ENCODE results near the gene CCDC190.
A peak's percentile ranks its signal among the peaks of the same experiment; 100 is the strongest.

The CCDC190 gene, protein sequence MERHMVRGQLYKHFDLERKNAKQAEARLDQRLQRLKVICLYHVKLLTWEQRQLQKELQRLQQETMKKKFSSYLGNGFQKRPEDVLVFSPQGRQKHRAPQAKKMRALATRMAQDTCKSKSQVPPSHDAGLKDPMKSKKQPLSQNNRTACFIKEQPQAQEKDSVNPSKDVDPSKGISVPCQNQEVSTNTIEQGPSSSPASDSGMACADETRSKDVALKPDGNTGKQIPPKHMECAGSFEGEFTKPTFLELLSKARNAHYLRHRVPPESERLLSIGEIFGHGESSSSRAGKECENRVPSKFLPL

DNA sequence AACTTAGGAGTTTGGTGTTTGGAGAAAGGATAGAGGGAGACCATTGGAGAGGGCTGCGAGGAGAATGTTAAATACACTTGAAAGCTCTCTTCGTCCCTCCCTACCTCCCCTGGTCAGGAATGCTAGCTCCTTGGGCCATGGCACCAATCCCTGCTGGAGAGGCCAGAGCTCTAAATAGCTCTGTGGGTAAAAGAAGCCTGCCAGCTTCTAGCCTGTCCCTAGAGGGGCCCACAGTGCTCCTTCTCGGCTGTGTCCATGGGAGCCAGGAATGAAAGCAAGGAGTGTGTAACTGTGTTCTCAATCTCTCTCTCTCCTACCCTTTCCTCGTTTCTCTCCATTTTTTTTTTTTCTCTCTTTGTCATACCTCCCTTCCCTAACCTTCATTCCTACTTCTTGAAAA lies at the start of gene CCDC190:
Gene CCDC190, minus strand, starts transcription at position 75 of the 400 bp plus-strand sequence. CDS start 1,529 bp downstream, outside the sequence.
- no peak for ATAC-seq
- H3K4me3 Mint-ChIP-seq, result no peak within 1 kb of the TSS
- H3K36me3 Mint-ChIP-seq, result no peaks in the 10 kb centered on the region
- no peaks in the 10 kb centered on the region for H3K9me3 Mint-ChIP-seq
- no peak within 1 kb of the TSS for H3K27ac Mint-ChIP-seq
- no peak for DNase-seq (ENCODE audit: low spot score in 2 of 2)
- no peaks in the 10 kb centered on the region for H3K4me1 Mint-ChIP-seq

DNA sequence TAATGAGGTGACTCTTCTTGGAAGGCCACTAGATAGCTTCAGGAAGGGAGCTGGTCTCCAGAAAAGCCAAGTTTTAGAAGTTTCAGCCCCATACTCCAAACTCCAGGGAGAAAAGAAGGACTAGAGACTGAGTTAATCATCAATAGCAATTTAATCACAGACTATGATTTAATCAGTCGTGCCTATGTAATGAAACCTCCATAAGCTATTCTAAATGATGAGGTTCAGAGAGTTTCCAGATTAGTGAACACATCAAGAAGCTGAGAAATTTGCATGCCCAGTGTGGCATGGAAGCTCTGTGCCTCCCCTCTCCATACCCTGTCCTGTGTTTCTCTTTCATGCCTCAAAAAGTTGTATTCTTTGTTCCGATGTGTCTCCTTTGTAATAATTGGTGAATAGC lies 49.2 kb upstream of the CCDC190 start:
- no peaks in the 10 kb centered on the region for H3K4me1 Mint-ChIP-seq
- ATAC-seq (no peak), DNase-seq (ENCODE audit: low spot score in 2 of 2) (no peak)
- peaks cover 5% of the 10 kb centered on the region for H3K9me3 Mint-ChIP-seq
- no peaks in the 10 kb centered on the region for H3K36me3 Mint-ChIP-seq
- no peak overlapping the region for H3K4me3 Mint-ChIP-seq
- H3K27ac Mint-ChIP-seq, result no peak overlapping the region

DNA sequence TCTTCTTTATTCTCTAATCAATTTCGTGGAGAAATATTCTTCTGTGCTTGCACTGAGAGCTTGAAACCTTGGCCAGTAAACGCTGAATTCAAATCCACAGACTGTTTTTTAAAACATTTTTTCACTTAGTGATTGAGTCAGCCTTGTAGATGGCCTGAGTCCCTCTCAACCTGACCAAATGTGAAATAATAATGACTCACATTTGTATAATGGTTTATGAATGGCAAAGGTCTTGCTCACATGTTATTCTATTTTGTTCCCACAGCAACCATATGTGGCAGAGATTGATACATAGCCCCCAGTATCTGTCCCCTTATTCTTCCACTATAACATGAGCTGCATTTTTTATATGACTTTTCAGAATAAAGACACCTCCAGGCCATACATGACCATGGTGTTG lies 47.8 kb upstream of the CCDC190 start:
- no peaks in the 10 kb centered on the region for H3K36me3 Mint-ChIP-seq
- H3K4me3 Mint-ChIP-seq, result no peak overlapping the region
- ATAC-seq, result no peak
- H3K9me3 Mint-ChIP-seq, result peaks cover 5% of the 10 kb centered on the region
- H3K4me1 Mint-ChIP-seq, result no peaks in the 10 kb centered on the region
- H3K27ac Mint-ChIP-seq, result no peak overlapping the region
- DNase-seq (ENCODE audit: low spot score in 2 of 2), result no peak

DNA sequence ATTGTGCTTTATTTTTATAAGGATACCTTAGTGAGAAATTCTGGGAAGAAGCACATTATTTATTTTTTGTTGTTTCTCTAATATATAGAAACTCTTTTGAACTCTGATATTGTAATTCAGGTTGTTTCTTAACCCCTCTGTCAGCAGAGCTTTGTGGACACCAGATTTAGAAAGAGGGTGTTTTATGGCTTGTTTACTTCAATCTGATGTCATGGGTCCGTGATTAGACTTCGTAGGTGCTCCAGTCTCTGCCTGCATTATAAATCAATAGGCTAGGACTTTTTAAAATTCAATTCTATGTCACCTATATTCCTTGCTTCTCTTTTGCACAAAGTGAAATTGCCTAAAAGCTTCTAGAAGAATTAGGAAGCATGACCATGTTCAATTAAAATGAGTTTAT lies 47.3 kb upstream of the CCDC190 start:
- no peak overlapping the region for H3K4me3 Mint-ChIP-seq
- H3K4me1 Mint-ChIP-seq, result no peaks in the 10 kb centered on the region
- peaks cover 5% of the 10 kb centered on the region for H3K9me3 Mint-ChIP-seq
- DNase-seq (ENCODE audit: low spot score in 2 of 2) (no peak), ATAC-seq (no peak)
- no peak overlapping the region for H3K27ac Mint-ChIP-seq
- no peaks in the 10 kb centered on the region for H3K36me3 Mint-ChIP-seq

DNA sequence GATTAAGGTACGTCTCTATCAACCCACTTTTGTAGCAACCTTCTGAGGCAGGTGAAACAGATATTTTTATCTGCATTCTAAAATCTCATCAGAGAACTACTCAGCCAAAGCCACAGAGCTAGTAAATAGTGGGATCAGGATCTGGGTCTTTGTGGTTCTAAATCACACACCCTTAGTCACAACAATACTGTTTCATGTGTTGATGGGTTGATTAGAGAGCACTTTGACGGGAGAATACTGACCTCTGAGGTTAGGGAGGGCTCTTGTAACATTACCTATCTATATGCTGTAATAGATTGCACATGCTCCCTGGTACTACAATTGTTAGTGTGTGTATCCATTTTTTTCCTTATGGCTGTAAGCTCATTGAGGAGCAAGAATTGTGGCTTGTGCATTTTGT lies 45.5 kb upstream of the CCDC190 start:
- no peak for ATAC-seq
- Mint-ChIP-seq H3K27ac (no peak overlapping the region), H3K9me3 (no peaks in the 10 kb centered on the region), H3K36me3 (no peaks in the 10 kb centered on the region), H3K4me1 (no peaks in the 10 kb centered on the region), H3K4me3 (no peak overlapping the region)
- no peak for DNase-seq (ENCODE audit: low spot score in 2 of 2)

DNA sequence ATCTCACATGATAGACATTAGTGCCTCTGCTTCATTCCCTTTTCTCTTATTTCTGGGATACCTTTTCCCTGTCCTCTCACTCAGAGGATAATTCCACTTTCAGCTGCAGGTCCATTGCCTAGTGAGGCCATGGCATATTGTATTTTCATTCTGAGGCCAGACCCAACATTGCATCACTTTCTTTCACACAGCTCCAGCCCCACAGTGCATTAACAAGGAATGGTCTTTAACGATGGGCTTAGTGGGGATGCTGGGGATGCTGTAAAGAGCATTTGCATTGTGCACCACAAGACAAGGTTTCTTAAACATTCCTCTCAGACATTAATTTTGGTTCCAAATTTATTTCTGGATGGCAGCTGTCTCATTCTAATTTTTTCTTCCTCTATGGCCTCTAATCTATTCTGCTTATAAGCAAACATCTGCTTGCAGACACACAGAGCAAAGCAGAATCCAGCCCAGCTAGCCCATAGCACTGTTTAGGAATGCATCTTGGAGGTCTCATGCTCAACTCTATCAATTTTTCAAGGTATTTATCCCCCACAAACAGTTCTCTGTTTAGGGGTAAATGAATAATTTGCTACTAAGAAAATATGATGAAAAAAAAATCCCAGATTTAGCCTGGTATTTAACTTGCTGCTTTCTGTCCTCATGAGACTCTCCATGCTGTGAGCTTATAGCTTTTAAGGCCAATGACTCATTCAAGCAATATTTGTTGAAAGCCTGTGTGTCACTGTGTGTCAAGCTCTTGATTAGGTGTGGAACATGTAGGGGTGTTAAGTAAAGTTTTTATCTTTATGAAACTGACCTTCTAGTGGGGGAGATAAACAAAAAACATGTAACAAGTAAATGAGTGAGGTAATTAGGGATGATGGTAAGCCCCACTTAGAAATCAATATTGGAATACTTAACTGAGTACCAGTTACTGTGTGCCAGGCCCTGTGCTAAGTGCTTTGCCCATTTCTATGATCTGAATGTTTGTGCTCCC lies 44.5 kb upstream of the CCDC190 start:
- H3K36me3 Mint-ChIP-seq, result no peaks in the 10 kb centered on the region
- H3K4me3 Mint-ChIP-seq, result no peak overlapping the region
- no peak for DNase-seq (ENCODE audit: low spot score in 2 of 2)
- H3K4me1 Mint-ChIP-seq, result no peaks in the 10 kb centered on the region
- H3K27ac Mint-ChIP-seq, result no peak overlapping the region
- no peak for ATAC-seq
- no peaks in the 10 kb centered on the region for H3K9me3 Mint-ChIP-seq

DNA sequence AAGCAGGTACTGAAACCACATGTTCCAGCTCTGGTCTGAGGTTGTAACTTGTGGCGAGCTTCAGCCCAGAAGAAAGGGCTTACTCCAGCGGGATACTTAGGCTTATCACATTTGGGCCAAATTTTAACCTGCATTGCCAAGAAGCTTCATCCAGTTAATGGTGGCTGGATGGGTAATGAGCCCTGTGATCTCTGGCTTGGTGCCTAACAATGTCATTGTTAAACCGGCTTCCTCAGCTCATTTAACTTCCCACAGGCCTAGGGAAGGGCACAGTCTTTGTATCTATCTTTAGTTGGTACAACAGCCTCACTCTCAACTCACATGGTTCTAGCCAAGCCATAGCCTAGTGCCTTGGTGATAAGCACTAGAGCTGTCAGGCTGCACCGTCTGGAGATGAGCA lies 43.6 kb upstream of the CCDC190 start:
- no peaks in the 10 kb centered on the region for H3K9me3 Mint-ChIP-seq

DNA sequence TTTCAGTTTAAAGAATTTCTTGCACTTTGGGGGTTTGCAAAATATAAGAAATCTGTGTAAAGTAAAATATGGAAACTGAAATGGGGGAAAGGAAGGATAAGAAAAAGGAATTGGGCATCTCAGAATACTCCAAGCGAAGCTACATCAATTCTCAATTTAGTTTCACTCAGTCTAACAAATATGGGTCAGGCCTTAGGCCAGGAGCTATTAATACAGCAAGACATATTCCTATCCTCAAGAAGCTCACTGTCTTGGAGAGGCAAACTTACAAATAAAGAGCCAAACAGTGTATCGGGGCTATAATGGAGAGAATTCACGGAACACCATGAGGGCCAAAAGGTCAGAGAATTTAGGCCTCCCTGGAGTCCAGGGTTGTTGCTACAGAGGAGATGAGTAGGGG lies 43.0 kb upstream of the CCDC190 start:
- Mint-ChIP-seq H3K9me3 (no peaks in the 10 kb centered on the region), H3K27ac (no peak overlapping the region), H3K4me1 (no peaks in the 10 kb centered on the region), H3K36me3 (no peaks in the 10 kb centered on the region), H3K4me3 (no peak overlapping the region)
- no peak for ATAC-seq
- no peak for DNase-seq (ENCODE audit: low spot score in 2 of 2)

More for the DNA sequence above, 43.6 kb upstream of the CCDC190 start:
- H3K36me3 Mint-ChIP-seq, result no peaks in the 10 kb centered on the region
- no peaks in the 10 kb centered on the region for H3K4me1 Mint-ChIP-seq
- ATAC-seq (peak; percentile 25), DNase-seq (ENCODE audit: low spot score in 2 of 2) (no peak)
- H3K4me3 Mint-ChIP-seq, result no peak overlapping the region
- no peak overlapping the region for H3K27ac Mint-ChIP-seq

DNA sequence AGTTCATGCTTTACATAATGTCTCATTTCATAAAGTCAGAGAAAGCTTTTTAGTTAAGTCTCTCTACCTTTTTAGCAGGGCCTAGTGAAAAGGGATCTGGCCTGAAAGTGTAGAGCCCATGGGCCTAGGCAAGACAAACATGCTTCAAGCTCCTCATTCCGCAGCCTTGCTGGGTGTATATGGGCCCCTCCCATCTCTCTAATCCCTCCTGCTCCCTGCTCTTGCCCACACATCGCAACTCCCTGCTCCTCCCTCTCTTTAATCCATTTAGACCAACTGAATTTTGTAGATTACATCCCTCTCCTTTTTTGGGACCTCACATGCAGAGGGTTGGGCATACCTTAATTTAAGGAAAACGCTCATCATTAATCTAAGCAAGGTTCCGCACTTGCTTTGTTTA lies 42.3 kb upstream of the CCDC190 start:
- DNase-seq (ENCODE audit: low spot score in 2 of 2), result no peak
- Mint-ChIP-seq H3K4me1 (no peaks in the 10 kb centered on the region), H3K36me3 (no peaks in the 10 kb centered on the region), H3K27ac (no peak overlapping the region), H3K9me3 (no peaks in the 10 kb centered on the region), H3K4me3 (no peak overlapping the region)
- no peak for ATAC-seq

DNA sequence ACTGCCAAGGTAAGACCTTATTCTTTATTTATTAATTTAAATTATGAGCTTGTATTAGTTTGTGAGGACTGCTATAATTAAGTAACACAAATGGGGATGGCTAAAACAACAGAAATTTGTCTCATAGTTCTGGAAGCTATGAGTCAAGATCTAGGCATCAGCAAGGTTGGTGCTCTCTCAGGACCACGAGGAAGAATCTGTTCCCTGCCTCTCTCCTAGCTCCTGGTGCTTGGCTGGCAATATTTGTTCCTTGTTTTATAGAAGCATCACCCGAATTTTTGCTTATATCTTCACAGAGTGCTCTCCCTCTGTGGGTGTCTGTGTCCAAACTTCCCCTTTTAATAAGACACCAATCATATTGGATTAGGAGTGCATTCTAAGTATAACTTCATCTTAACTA lies 41.4 kb upstream of the CCDC190 start:
- Mint-ChIP-seq H3K27ac (no peak overlapping the region), H3K36me3 (no peaks in the 10 kb centered on the region), H3K9me3 (no peaks in the 10 kb centered on the region), H3K4me3 (no peak overlapping the region), H3K4me1 (no peaks in the 10 kb centered on the region)
- no peak for ATAC-seq
- no peak for DNase-seq (ENCODE audit: low spot score in 2 of 2)

DNA sequence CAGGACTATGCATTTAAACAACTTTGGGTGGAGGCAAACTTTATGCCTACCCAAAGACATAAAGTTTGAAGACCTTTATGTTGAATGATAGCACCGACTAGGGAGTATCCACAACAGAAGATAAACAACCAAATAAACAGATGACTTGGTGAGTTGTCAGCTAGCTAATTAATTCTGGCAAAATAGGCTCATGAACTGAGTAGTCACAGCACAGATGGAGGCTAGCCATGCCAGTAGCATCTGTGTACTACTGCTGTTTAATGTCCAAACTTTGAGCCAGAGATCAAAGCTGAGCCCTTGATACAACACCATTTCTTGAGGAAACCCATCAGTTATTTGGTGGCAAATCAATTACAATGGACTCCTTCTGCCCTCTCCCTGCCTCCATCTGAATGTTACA lies 40.3 kb upstream of the CCDC190 start:
- no peak for DNase-seq (ENCODE audit: low spot score in 2 of 2)
- H3K4me3 Mint-ChIP-seq, result no peak overlapping the region
- no peaks in the 10 kb centered on the region for H3K4me1 Mint-ChIP-seq
- no peaks in the 10 kb centered on the region for H3K36me3 Mint-ChIP-seq
- no peaks in the 10 kb centered on the region for H3K9me3 Mint-ChIP-seq
- ATAC-seq, result no peak
- no peak overlapping the region for H3K27ac Mint-ChIP-seq

DNA sequence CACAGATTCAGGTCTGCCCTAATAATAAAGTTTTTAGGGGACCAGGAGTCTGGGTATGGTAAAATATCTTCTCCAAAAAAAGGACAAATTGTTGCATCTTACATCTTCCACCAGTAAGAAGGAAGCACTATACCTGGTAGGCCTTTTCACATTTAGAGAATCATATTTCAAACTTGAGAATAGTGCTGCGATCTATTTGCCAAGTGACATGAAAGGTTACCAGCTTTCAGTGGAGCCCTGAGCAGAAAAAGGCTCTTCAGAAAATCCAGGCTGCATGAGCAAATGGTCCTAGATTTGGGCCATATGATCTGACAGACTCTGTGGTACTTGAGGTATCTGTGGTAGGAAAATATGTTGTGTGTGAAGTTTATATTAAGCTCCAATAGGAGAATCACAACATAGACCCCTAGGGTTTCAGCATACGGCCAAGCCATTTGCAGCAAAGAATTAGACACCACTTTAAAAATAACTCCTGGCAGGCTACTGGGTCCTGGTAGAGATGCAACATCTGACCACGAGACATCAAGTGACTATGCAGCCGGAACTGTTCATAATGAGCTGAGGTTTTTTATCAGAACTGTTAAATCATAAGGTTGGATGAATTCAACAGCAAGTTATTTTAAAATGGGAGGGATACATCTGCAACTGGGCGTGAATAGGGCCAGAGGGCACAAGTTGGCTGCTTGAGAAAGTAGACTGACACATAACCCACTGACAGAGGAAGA lies 38.6 kb upstream of the CCDC190 start:
- Mint-ChIP-seq H3K36me3 (no peaks in the 10 kb centered on the region), H3K27ac (no peak overlapping the region), H3K9me3 (no peaks in the 10 kb centered on the region), H3K4me3 (no peak overlapping the region), H3K4me1 (no peaks in the 10 kb centered on the region)
- DNase-seq (ENCODE audit: low spot score in 2 of 2) (no peak), ATAC-seq (no peak)

DNA sequence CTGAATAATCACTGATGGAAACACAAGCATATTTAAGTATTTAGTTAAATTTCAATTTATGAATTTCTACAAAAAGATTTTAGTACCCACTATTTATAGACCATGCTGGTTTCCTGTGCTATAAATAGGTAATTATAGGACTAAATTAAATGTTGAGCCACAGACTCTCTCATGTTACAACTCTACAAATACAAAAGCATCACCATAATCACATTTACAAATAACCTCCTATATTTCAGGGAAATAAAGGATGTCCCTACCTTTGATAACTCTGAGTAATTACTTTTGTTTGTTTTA lies 32.6 kb upstream of the CCDC190 start:
- Mint-ChIP-seq H3K27ac (no peak overlapping the region), H3K4me1 (no peaks in the 10 kb centered on the region), H3K4me3 (no peak overlapping the region), H3K9me3 (no peaks in the 10 kb centered on the region), H3K36me3 (no peaks in the 10 kb centered on the region)
- DNase-seq (ENCODE audit: low spot score in 2 of 2), result no peak
- no peak for ATAC-seq

DNA sequence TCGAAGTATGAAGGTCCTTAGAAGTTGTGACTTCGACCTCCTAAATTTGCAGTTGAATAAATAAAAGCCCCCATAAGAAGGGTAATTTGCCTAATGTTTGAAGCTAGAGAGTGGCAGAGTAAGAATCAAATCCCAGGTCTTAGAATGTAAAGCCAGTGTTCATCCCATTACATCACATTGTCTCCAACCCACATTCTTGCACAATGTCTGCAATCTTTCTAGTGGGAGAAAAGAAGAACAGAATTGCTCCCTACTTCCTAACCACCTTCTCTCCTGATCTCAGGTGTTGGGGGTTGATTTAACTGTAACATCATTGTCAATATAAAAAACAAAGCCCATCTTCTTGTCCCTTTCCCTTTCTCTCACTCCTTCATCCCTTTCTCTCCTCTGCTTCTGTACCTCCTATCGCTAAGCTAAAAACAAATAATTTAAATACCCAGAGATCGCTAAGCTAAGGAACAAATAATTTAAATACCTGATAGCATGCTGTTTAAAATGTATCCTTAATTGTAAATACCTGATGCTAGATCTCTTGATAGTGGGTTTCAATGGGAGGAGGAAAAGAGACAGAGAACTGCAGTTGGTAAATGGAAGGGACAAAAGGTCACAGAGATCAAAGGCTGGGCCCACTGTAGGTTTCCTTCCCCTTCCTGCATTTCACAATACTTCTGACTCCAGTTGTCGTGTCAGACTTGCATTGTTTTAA lies 32.1 kb upstream of the CCDC190 start:
- H3K36me3 Mint-ChIP-seq, result no peaks in the 10 kb centered on the region
- no peaks in the 10 kb centered on the region for H3K4me1 Mint-ChIP-seq
- H3K27ac Mint-ChIP-seq, result no peak overlapping the region
- ATAC-seq (no peak), DNase-seq (ENCODE audit: low spot score in 2 of 2) (no peak)
- no peak overlapping the region for H3K4me3 Mint-ChIP-seq
- no peaks in the 10 kb centered on the region for H3K9me3 Mint-ChIP-seq

DNA sequence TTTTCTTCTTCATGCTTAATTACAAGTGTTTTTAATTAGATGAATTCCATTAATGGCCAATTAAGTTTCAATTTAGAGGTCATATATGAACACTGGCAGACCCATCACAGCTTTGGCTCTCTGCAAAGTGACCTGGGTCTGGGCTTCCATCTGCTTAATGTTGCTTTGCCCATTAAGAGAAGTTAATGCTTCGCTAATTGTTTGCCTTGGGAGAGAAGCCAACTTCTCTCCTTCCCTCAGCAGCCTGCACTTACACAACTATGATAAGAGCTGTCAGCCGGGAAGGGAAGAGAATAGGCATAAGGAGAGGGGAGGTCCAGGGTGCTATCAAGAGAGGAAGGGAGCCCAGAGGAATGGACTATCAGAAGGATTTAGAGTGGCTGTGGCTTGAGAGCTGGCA lies 29.0 kb upstream of the CCDC190 start:
- ATAC-seq (no peak), DNase-seq (ENCODE audit: low spot score in 2 of 2) (no peak)
- H3K27ac Mint-ChIP-seq, result no peak overlapping the region
- no peak overlapping the region for H3K4me3 Mint-ChIP-seq
- H3K9me3 Mint-ChIP-seq, result no peaks in the 10 kb centered on the region
- H3K36me3 Mint-ChIP-seq, result no peaks in the 10 kb centered on the region
- no peaks in the 10 kb centered on the region for H3K4me1 Mint-ChIP-seq

Data from stimulated activated effector memory CD8-positive, alpha-beta T cell treated with anti-CD3 and anti-CD28 coated beads, Interleukin-12 subunit alpha, Interleukin-12 subunit beta, amount 100 ng/mL, for 72 hours (primary cell).